IPS DF 4.7 (cell line): ENCODE data around the gene PRIM1.
"Not testable (repeated sequence)": the region's sequence is repeated elsewhere in the genome, so short reads cannot be mapped to it uniquely, and the experiment has no call there.

Source experiments
- DNase-seq: peaks from one replicate; pipeline ENCODE4 v3.0.0-alpha.2; 2013; ENCODE audit warnings: low spot score; ENCODE audit errors: extremely low read depth

The PRIM1 gene

DNA sequence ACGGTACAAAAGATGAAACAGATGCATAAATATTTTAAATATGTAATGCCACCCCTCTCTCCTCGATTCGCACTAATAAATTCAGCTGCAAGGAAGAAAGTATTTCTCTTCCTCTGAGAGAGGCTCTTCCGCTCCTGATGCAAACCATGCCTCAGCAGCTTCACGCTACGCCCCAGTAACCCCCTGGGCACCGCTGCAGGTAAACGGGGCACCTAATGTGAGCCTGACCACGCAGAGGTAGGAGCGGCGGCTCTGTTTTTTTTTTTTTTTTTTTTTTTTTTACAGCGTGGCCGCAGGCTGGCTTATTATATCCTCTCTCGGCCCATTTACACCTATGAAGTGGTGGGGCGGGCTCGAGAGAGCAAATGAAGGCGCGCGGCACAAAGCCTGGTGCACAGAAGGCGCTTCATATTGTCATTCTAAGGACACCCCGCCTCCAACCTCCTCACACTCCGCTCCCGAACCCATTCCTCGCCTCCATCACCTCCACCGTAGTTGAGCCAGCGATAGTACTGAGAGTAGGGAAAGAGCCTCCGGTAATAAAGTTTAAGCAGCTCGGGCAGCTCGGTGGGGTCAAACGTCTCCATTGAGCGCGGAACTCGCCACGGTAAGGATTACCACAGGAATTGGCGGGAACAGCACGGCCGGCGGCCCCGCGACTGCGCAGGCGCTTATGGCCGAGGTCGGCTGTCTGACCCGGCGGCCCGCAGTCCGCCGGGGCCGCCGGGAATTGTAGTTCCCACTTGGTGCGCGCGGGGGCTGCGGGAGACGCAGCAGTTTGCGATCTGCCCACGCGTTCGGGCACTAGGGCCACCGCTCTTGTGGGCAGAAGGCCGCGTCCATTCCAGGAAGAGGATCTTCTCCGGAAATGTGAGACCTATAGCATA lies at the start of gene PRIM1:
Gene PRIM1, minus strand, starts transcription at position 612 of the 887 bp plus-strand sequence. Its CDS starts 25 bp downstream, at position 587.
- no peak for DNase-seq

DNA sequence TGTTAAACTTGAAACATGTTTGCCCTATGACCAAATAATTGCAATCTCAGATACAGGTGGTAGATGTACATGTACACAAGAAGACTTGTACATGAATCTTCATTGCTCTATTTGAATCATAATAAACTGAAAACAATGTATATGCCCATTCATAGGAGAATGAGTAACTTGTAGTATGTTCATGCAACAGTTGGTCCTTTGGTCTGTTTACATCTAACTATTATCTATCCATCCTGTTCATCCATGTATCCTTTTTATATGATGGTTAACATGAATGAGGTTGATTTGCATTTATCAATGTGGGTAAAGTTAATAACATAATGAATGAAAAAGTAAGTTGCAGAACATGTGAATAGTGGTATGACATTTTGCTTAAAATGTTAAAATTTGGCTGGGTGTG lies 48.1 kb upstream of the PRIM1 start:
- DNase-seq: no peak

DNA sequence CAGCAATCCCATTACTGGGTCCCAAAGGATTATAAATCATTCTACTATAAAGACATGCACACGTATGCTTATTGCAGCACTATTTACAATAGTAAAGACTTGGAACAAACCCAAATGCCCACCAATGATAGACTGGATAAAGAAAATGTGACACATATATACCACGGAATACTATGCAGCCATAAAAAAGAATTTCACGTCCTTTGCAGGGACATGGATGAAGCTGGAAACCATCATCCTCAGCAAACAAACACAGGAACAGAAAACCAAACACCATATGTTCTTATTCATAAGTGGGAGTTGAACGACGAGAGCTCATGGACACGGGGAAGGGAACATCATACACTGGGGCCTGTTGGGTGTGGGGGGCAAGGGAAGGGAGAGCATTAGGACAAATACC lies 47.2 kb upstream of the PRIM1 start:
- not testable (repeated sequence) for DNase-seq

DNA sequence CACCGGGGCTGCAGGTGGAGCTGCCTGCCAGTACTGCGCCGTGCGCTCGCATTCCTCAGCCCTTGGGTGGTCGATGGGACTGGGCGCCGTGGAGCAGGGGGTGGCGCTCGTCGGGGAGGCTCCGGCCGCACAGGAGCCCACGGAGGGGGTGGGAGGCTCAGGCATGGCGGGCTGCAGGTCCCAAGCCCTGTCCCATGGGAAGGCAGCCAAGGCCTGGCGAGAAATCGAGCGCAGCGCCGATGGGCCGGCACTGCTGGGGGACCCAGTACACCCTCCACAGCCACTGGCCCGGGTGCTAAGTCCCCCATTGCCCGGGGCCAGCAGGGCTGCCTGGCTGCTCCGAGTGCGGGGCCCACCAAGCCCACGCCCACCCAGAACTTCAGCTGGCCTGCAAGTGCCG lies 43.7 kb upstream of the PRIM1 start:
- not testable (repeated sequence) for DNase-seq

DNA sequence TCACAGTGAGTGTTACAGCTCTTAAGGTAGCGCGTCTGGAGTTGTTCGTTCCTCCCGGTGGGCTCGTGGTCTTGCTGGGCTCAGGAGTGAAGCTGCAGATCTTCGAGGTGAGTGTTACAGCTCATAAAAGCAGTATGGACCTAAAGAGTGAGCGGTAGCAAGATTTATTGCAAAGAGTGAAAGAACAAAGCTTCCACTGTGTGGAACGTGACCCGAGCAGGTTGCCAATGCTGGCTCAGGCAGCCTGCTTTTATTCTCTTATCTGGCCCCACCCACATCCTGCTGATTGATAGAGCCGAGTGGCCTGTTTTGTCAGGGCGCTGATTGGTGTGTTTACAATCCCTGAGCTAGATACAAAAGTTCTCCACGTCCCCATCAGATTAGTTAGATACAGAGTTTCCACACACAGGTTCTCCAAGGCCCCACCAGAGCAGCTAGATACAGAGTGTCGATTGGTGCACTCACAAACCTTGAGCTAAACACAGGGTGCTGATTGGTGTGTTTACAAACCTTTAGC lies 43.0 kb upstream of the PRIM1 start:
- DNase-seq: not testable (repeated sequence)

DNA sequence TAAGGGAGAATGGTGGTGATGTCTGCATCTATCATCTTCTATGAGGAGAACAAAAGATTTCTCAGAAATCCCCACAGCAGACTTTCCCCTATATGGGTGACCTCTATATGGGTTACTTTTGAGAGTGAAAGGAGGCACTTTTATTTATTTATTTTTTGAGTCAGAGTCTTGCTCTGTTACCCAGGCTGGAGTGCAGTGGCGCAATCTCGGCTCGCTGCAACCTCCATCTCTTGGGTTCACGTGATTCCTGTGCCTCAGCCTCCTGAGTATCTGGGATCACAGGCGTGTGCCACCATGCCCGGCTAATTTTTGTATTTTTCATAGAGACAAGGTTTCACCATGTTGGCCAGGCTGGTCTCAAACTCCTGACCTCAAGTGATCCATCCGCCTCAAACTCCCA lies 41.0 kb upstream of the PRIM1 start:
- DNase-seq: not testable (repeated sequence)

DNA sequence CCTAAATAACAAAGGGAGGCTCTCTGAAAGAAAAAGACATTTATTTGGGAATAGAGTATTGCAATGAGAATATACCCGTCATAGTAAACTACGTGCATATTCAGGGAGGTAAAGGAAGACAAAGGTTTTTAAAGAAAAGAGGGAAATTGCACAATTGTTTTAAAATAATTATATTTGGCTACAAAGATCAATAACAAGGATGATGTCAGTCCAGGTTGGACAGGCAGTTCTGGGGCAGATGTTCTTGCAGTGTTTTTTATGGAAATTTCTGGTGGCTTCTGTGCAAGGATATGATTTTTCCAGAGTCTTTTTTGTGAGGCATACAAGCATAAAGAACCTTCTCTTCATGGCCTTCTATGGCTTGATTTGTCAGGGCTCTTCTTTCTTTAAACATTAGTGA lies 40.6 kb upstream of the PRIM1 start:
- DNase-seq: no peak

DNA sequence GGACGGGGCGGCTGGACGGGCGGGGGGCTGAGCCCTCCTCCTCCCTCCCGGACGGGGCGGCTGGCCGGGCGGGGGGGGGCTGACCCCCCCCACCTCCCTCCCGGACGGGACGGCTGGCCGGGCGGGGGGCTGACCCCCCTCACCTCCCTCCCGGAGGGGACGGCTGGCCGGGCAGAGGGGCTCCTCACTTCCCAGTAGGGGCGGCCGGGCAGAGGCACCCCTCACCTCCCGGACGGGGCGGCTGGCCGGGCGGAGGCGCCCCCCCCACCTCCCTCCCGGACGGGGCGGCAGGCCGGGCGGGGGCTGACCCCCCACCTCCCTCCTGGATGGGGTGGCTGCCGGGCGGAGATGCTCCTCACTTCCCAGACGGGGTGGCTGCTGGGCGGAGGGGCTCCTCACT lies 37.3 kb upstream of the PRIM1 start:
- DNase-seq: not testable (repeated sequence)

DNA sequence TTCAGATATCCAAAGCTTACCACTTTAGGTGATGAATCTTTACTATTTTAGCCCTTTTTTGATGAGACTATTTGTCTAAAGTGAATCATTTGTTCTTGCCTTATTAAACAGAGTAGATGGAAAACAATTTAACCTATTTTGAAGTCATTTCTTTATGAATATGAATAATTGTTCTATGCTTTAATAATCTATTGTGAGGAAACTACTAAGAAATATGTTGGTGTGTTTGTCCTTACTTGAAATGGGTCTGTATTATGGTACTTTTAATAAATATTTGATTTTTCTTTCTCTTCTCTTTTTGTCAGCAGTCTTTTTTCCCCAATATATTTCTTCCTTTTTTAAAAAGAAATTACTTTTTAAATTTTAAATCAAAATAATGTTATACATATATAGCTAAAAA lies 35.4 kb upstream of the PRIM1 start:
- DNase-seq: no peak

DNA sequence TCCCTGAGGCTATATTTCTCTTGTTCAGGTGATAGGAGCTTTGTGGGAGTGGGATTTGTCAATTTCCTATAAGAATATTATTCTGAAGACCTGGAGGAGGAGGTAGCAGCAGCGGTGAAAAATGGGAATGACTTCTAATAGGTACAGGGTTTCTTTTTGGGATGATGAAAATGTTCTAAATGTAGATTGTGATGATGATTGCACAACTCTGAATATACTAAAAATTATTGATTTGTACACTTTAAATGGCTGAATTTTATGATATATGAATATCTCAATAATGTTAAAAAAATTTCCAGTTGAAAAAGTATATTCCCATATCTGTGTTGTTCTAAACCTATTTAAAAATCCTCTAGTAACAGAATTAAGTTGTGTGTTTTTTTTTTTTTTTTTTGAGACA lies 33.8 kb upstream of the PRIM1 start:
- no peak for DNase-seq

DNA sequence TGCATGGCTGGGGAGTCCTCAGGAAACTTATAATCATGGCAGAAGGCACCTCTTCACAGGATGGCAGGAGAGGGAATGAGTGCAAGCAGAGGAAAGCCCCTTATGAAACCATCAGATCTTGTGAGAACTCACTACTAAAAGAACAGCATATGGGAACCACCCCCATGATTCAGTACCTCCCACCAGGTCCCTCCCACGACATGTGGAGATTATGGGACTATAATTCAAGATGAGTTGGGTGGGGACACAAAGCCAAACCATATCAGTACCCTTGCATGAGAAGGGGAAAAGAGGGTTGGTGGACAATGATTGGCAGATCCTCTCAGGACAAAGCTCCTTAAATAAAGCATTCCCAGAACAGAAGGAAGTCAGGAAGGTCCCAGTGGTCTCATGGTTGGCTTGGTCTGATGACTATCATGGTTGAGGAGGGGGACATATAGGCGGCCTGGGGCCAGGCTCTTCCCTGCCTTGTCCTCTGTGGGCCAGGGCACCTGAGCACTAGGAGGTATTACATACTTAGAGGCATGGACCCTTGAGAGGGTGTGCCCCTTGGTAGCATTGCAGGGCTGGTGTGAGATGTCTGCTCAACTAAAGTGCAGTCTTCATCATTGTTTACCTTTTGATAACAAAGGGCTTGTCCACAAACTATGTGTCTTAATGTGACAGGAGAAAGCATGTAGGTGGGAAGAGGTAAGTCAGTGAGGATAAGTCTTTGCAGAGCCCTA lies 33.2 kb upstream of the PRIM1 start:
- DNase-seq: no peak

DNA sequence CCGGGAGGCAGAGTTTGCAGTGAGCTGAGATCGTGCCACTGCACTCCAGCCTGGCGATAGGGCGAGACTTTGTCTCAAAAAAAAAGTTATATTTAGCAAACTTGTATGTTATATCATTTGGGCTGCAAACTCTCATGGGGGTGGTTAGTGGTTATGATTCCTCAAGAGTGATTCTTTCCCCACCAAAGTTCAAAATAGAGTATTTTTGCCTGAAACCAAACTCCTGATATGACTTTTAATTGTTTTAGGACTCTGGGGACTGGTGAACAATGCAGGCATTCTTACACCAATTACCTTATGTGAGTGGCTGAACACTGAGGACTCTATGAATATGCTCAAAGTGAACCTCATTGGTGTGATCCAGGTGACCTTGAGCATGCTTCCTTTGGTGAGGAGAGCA lies 29.6 kb upstream of the PRIM1 start:
- DNase-seq: no peak

DNA sequence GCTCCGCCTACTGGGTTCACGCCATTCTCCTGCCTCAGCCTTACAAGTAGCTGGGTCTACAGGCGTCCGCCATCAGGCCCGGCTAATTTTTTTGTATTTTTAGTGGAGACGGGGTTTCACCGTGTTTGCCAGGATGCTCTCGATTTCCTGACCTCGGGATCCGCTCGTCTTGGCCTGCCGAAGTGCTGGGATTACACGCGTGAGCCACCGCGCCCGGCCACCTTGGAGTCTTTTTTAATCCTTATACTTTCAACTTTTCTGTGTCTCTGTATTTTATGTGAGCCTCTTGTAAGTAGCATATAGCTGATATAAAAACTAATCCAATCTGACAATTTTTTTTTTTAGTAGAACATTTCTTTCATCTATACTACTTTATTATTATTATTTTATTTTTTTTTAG lies 26.6 kb upstream of the PRIM1 start:
- DNase-seq: no peak

DNA sequence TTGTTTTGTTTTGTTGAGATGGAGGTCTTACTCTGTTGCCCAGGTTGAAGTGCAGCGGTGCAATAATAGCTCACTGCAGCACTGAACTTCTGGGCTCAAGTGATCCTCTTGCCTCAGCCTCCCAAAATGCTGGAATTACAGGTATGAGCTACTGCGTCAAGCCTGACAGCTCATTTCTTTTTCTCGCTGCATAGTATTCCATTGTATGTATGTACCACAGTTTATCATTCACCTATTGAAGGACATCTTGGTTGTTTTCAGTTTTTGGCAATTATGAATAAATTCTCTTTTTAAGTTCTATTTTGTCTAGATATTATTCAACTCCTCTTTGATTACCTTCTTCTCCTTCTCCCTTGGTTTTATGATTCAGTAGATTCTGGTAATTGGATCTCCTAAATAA lies 24.5 kb upstream of the PRIM1 start:
- DNase-seq: no peak

DNA sequence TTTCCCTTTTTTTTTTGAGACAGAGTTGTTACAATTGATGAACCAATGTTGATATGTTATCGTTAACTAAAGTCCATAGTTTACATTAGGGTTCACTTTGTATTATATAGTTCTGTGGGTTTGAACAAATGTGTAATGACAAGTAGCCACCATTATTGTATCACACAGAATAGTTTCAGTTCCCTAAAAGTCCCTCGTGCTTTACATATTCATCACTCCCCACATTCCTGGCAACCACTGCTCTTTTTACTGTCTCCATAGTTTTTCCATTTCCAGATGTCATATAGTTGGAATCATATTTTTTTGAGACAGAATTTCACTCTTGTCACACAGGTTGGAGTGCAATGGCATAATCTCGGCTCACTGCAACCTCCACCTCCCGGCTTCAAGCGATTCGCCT lies 23.5 kb upstream of the PRIM1 start:
- no peak for DNase-seq

DNA sequence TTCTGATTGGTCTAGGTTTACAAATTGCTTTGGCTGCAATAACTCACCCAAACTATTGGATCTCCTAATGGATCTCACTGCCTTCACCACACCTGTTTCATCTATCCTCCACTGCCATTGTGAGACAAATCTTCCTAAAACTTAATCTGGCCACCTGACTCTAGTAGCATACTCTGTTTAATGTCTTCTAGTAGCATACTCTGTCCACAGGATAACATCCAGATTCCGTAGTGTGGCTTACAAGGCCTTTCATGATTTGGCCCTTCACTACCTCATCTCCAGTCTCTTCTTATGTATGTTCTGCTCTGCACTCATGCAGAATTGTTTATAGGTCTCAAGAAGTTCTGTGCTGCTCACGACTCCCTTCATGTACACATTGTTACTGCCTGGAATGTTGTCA lies 21.0 kb upstream of the PRIM1 start:
- DNase-seq: no peak

DNA sequence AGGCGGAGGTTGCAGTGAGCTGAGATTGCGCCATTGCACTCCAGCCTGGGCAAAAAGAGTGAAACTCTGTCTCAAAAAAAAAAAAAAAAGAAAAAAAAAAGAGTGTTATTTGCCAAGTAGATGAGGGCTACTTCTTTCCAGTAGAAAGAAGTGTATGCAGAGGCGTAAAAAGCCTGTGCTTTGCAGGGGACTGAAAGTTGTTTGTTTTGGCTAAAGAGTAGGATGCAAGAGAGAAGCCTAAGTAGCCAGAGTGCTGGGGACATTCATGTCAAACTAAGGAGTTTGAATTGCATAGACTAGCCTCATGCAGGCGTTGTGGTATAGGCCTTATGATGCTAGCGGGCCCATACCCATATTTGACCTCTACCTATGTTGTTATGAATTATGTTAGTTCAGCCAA lies 20.5 kb upstream of the PRIM1 start:
- DNase-seq: no peak

DNA sequence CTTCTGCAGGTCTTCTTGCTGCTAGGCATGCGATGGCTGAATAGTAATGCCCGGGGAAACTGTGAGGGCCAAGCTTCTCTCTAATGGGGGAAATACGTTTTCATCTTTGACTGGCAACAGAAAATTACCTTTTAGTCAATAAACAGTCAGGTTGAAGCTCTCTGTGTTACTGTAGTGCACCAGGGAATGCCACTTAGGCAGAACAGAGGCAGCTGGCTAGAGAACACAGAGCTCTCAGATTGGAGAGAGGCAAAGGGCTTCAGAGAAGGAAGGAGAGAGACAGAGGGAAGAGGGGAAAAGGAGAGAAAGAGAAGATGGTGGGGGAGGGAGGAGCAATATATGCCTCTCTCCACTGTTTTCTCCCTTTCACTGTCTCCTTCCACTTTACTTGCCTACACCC lies 17.7 kb upstream of the PRIM1 start:
- no peak for DNase-seq

DNA sequence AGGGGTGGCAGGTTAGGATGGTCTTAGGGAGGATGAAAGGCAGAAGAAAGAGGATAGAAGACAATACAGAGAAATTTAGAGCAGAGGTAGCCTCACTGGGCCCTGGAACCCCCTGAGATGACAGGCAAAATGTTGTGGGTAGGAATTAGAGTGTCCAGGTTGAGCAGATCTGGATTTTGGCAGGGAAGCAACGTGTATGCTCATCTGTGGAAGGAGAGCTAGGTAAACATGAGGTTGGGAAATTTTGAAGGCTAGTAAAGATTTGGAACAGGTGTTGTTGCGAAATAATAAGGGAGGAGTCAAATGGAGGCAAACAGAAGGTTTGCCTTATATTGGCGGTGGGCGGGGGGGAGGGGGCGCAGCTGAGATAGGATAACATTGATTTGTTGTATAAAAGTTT lies 16.3 kb upstream of the PRIM1 start:
- DNase-seq: no peak

DNA sequence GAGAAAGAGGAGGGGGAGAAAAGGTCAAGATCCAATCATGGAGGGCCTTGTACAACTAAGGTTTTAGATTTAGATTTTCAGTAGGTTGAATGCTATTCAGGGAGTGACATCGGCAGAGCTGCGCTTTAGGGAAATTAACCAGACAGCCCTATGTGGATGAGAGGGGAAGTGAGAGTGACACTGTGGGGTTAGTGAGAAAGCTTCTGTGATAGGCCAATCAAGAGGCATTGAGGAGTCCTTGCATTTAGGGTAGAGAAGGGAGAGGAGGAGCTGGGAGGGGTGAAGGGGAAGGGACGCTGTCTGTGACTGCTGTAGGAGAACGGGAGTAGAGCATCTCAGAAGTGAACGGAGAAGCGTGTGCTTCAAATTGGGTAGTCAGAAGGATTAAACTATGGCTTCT lies 14.4 kb upstream of the PRIM1 start:
- DNase-seq: no peak

DNA sequence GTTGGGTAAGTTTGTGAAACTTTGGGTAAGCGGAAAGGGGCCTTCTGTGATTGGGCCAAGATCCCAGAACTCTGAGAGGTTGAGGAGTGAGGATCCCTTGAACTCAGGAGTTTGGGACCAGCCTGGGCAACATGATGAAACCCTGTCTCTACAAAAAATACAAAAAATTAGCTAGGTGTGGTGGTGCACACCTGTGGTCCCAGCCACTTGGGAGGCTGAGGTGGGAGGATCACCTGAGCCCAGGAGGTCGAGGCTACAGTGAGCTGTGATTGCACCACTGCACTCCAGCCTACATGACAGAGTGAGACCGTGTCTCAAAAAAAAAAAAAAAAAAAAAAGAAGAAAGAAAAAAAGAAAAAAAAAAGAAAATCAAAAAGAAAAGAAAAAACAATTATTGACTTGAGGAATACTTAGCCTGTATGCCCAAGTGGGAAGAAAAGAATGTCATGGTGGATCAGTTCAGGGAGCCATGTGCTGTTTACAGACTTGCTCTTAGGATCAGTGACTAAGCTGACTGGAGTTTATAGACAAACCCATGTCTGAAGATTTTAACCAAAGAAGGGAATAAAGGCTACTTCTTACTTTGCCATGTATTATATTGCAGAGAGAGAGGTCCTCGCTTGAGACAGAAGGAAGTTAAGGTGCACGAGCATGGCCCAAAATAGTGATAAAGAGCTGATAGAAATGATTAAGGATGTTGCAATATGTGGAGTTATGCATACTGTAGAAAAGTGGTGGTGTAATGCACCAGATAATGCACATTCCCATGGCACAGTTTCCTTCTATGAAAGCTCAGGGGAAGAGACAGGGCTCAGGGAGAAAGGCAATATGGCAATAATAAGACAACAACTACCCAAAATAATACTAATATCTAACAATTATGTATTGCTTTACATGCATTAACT lies 11.9 kb upstream of the PRIM1 start:
- no peak for DNase-seq

DNA sequence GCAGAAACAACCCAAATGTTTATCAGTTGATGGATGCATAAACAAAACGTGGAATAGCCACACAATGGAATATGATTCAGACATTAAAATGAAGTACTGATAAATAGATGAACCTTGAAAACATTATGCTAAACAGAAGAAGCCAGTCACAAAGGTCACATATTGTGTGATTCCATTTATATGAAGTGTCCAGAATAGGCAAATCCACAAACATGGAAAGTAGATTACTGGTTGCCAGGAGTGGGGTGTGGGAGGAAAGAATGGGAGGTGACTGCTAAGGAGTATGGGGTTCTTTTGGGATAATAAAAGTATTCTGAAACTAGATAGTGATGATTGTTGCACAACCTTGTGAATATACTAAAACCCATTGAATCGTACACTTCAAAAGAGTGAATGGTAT lies 9.7 kb upstream of the PRIM1 start:
- DNase-seq: no peak
